Stimulated activated CD8-positive, alpha-beta memory T cell treated with anti-CD3 and anti-CD28 coated beads, Interleukin-15, amount 100 ng/mL, for 24 hours (primary cell): ENCODE results near the gene TP53TG3D.
A peak's percentile ranks its signal among the peaks of the same experiment; 100 is the strongest.
"Not testable (repeated sequence)": the region's sequence is repeated elsewhere in the genome, so short reads cannot be mapped to it uniquely, and the experiment has no call there.

ENCODE experiments used
- DNase-seq: peaks from one replicate; pipeline ENCODE4 v3.0.0-alpha.2; 2020; ENCODE audit warnings: low read depth

TP53TG3D gene, protein sequence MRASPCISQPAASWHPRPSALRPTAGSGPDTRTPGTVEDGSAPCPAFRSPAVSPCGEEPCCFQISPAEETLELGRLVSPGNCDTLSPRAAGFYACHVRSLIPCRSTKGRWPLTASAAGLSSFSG

GRCh38 chr16:32252986-32253385 lies at the start of gene TP53TG3D:
TP53TG3D (plus strand) TSS chr16:32253286; CDS start chr16:32253354, 68 bp downstream.
- not testable (repeated sequence) for DNase-seq

- peak; percentile 3 for DNase-seq
These were observed 421 bp downstream of the TP53TG3D start for GRCh38 chr16:32253507-32253906.

- DNase-seq, result not testable (repeated sequence)
These were observed 8.4 kb downstream of the TP53TG3D start for GRCh38 chr16:32261526-32261925.

GRCh38 chr16:32263552-32263951 lies 10.5 kb downstream of the TP53TG3D start:
- not testable (repeated sequence) for DNase-seq

DNA sequence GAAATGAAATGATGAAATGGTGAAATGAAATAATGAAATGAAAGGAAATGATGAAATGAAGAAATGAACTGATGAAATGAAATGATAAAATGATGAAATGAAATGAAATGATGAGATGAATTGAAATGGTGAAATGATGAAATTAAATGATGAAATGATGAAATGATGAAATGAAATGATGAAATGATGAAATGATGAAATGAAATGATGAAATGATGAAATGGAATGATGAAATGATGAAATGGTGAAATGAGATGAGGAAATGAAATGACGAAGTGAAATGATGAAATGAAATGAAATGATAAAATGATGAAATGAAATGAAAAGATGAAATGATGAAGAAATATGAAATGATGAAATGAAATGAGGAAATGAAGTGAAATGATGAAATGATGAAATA lies 28.8 kb downstream of the TP53TG3D start:
- not testable (repeated sequence) for DNase-seq

DNA sequence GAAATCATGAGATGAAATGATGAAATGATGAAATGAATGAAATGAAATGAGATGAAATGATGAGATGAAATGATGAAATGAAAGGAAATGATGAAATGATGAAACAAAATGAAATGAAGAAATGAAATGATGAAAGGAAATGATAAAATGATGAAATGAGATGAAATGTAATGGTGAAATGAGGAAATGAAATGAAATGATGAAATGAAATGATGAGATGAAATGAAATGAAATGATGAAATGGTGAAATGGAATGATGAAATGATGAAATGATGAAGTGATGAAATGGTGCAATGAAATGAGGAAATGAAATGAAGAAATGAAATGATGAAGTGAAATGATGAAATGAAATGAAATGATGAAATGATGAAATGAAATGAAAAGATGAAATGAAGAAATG lies 29.9 kb downstream of the TP53TG3D start:
- not testable (repeated sequence) for DNase-seq

GRCh38 chr16:32283917-32284495 lies 30.9 kb downstream of the TP53TG3D start:
- not testable (repeated sequence) for DNase-seq

GRCh38 chr16:32284800-32285796 lies 32.0 kb downstream of the TP53TG3D start:
- DNase-seq, result not testable (repeated sequence)

GRCh38 chr16:32286193-32286592 lies 33.1 kb downstream of the TP53TG3D start:
- DNase-seq, result not testable (repeated sequence)

DNA sequence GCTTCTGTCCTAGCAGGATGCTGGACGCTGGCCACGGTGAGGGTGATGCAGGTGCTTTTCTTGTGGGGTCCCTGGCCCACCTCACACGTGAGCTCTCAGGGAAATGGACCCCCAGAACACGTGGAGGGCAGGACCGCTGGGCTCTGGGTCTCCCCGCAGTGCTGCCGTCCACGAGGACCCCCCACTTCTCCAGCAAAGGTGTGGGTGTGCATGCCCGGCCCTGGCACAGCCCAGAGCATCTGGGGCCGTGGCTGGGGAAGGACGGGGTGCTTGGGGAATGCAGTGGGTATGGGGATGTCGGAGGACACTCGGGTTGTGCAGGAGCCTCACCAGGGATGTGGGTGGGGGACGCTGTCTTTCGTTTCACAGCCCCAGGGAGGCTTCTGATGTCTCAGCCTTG lies 34.7 kb downstream of the TP53TG3D start:
- not testable (repeated sequence) for DNase-seq

DNA sequence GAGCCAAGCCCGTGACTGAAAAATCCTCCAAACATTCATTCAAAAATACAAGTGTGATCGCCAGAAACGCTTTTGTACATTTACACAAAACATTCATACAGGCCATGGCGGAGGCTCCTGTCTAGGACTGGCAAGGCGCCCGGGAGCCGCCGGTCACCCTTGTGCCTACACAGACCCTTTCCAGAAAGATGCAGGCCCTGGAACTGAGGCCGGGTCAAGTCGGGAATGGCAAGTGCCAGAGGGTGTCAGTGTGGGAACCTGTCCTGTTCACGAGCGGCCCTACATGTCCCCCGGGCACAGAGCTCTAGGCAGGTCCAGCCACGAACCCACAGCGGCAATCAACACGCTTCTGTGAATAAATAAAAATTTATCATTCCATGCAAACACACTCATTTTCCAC lies 36.1 kb downstream of the TP53TG3D start:
- not testable (repeated sequence) for DNase-seq

DNA sequence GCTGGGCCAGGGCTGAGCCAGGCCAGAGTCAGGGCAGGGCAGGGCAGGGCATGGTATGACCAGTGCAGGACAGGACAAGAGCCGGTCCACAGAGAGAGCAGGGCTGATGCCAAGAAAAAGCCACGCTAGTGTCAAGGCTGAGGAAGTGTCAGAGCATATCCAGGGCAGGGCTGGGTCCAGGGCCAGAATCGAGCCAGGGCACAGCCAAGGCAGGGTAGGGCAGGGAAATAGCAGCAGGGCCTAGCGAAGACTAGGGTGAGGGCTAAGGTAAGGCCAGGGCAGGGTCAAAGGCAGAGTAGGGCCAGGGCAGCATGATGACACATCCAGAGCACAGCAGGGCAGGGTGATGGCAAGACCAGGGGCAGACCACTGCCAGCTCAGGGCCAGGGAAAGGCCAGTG lies 49.7 kb downstream of the TP53TG3D start:
- not testable (repeated sequence) for DNase-seq
